ENCODE measurements around the gene CYGB.

GRCh38 chr17:76557368-76558197 lies 20.1 kb upstream of the CYGB start:
- TF ChIP-seq CTCF (IDR thresholded peaks at IDR 0.05) (peak; percentile 13 to 83 (median 67)), POLR2A (IDR thresholded peaks at IDR 0.05) (peak; percentile 30 to 76)

All from adrenal gland (tissue), 5 donors.